Measurements from ENCODE around the gene KCNIP1. TPM values are rescaled to one million over a fixed set of nuclear protein-coding genes. Genes with fewer than 3 reads are reported as not detected.

The KCNIP1 gene
- total and polyA plus RNA-seq, 2 of the 8 experiments (the other 6 are each of a cell fraction or from before 2014, with no cell fraction given) = 0.52 to 0.83 TPM

GRCh38 chr5:170631466-170632195 is 127.8 kb downstream of the KCNIP1 start:
- Histone ChIP-seq H3K23ac (ENCODE audit: insufficient read length) (no peak overlapping the region), H4K8ac (ENCODE audit: extremely low read depth, insufficient read depth, low read length) (no peak overlapping the region), H2BK20ac (ENCODE audit: low read length) (peak overlapping the region; percentile 80; the same call in 1 of the 2 replicates), H3K23me2 (ENCODE audit: low read depth, low read length) (peaks cover 8% of the 10 kb centered on the region; the same call in 1 of the 2 replicates), H4K5ac (ENCODE audit: insufficient read length, low read depth, low read length) (no peak overlapping the region), H2BK120ac (replicated peaks; ENCODE audit: low read depth, low read length) (no peak overlapping the region), H2AK5ac (ENCODE audit: low read depth, low read length) (0 out of 2 replicates have a peak overlapping the region, but pooled peaks have one; percentile 3), H2BK12ac (ENCODE audit: low read depth, low read length) (0 out of 2 replicates have a peak overlapping the region, but pooled peaks have one; percentile 6), H3K4me3 (ENCODE audit: extremely low read depth in 1 of 4, insufficient read depth in 2 of 4, low read depth in 3 of 4, low read length in 4 of 4) (no peak overlapping the region; a peak in 1 of 8 replicates), H3K9me3 (ENCODE audit: insufficient read depth in 2 of 2, low read depth in 1 of 2, low read length in 1 of 2) (no peaks in the 10 kb centered on the region), H3K79me1 (ENCODE audit: low read depth, low read length) (no peaks in the 10 kb centered on the region), H2AFZ (ENCODE audit: low read length) (peak overlapping the region; percentile 65; the same call in 1 of the 2 replicates), H3K4me2 (ENCODE audit: insufficient read depth in 1 of 2, low read depth in 2 of 2, low read length in 2 of 2) (peak overlapping the region; percentile 58 to 75; a peak in 2 of 4 replicates), H3K27ac (ENCODE audit: low read depth, low read length) (no peak overlapping the region), H4K20me1 (replicated peaks in 1 of 2; ENCODE audit: control insufficient read depth in 1 of 2, insufficient read depth in 2 of 2, low read length in 2 of 2) (no peaks in the 10 kb centered on the region), H3K4ac (replicated peaks; ENCODE audit: insufficient read length, low read depth, low read length) (no peak overlapping the region), H3K9ac (replicated peaks in 1 of 4; ENCODE audit: extremely low read depth in 1 of 4, low read depth in 3 of 4, low read length in 3 of 4) (no peak overlapping the region), H3K14ac (ENCODE audit: insufficient read length) (no peak overlapping the region), H3K56ac (replicated peaks; ENCODE audit: insufficient read length, low read depth, low read length) (no peak overlapping the region), H3K4me1 (replicated peaks in 1 of 4; ENCODE audit: control insufficient read depth in 3 of 4, insufficient read depth in 4 of 4, low read length in 3 of 4) (peaks cover 10 to 21% (median 18%) of the 10 kb centered on the region in 4 experiments), H3K18ac (ENCODE audit: extremely low read depth, low read length) (peak overlapping the region; percentile 90), H2BK5ac (ENCODE audit: low read depth, low read length) (0 out of 2 replicates have a peak overlapping the region, but pooled peaks have one; percentile 49), H3K36me3 (ENCODE audit: control insufficient read depth in 2 of 4, insufficient read depth in 4 of 4, low read length in 3 of 4) (no peaks in the 10 kb centered on the region), H3K27me3 (replicated peaks in 1 of 4; ENCODE audit: control insufficient read depth in 3 of 4, extremely low read depth in 1 of 4, insufficient read depth in 3 of 4, low read length in 3 of 4) (no peaks in the 10 kb centered on the region), H2BK15ac (ENCODE audit: low read length) (peak overlapping the region; percentile 92; the same call in 1 of the 2 replicates), H3K79me2 (ENCODE audit: control insufficient read depth in 1 of 2, insufficient read depth in 2 of 2, low read length in 2 of 2) (no peaks in the 10 kb centered on the region), H4K91ac (replicated peaks; ENCODE audit: insufficient read length, low read length) (peak overlapping the region; percentile 26)
- FAIRE-seq (no peak), DNase-seq (ENCODE audit: low read depth in 1 of 2, low spot score in 2 of 2) (no peak)
- POLR2A ChIA-PET (ENCODE audit: partially characterized antibody) = interaction anchor here (0.6 to 1.2 kb wide), 3 partner anchors 11 to 756 kb away, joined by 3 to 4 read pairs (median 4); partner anchors contain the start of gene NPM1
- WGBS, 2 experiments (ENCODE audit: extremely low coverage in 1 of 2, insufficient coverage in 1 of 2, insufficient read length in 1 of 2, insufficient replicate concordance in 2 of 2, low coverage in 1 of 2, low lambda C conversion rate in 2 of 2, missing lambda C conversion rate in 1 of 2) = 55% methylated on average over 16 of the region's 16 CpGs; no CpG with 5 or more reads in 1 of the 2 experiments
- CTCF ChIA-PET (ENCODE audit: partially characterized antibody) = interaction anchor here (0.5 to 30.3 kb wide), 47 partner anchors 8 to 783 kb away, joined by 3 to 982 read pairs (median 4); partner anchors contain the start of gene GABRP
- TF ChIP-seq SIRT6 (IDR thresholded peaks at IDR 0.05; ENCODE audit: low read length) (no peak), CEBPB (IDR thresholded peaks at IDR 0.05; ENCODE audit: low read depth, low read length) (no peak), POU5F1 (IDR thresholded peaks at IDR 0.05; ENCODE audit: low read depth, low read length) (no peak), ZNF274 (IDR thresholded peaks at IDR 0.05; ENCODE audit: borderline replicate concordance, extremely low read depth, low read length) (no peak), EGR1 (IDR thresholded peaks at IDR 0.05; ENCODE audit: borderline replicate concordance, low read depth, low read length) (no peak), EP300 (IDR thresholded peaks at IDR 0.05; ENCODE audit: borderline replicate concordance in 1 of 2, low read depth in 2 of 2, low read length in 2 of 2) (no peak)
- TF ChIP-seq, protein P1, sequence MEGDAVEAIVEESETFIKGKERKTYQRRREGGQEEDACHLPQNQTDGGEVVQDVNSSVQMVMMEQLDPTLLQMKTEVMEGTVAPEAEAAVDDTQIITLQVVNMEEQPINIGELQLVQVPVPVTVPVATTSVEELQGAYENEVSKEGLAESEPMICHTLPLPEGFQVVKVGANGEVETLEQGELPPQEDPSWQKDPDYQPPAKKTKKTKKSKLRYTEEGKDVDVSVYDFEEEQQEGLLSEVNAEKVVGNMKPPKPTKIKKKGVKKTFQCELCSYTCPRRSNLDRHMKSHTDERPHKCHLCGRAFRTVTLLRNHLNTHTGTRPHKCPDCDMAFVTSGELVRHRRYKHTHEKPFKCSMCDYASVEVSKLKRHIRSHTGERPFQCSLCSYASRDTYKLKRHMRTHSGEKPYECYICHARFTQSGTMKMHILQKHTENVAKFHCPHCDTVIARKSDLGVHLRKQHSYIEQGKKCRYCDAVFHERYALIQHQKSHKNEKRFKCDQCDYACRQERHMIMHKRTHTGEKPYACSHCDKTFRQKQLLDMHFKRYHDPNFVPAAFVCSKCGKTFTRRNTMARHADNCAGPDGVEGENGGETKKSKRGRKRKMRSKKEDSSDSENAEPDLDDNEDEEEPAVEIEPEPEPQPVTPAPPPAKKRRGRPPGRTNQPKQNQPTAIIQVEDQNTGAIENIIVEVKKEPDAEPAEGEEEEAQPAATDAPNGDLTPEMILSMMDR (IDR thresholded peaks at IDR 0.05; ENCODE audit: control extremely low read depth in 1 of 3, insufficient read depth in 1 of 3, low read depth in 1 of 3, low read length in 3 of 3) = peak in 2 of 3 experiments; percentile 48 to 64; a peak in 2 of 4 replicates
- TF ChIP-seq, protein P2, sequence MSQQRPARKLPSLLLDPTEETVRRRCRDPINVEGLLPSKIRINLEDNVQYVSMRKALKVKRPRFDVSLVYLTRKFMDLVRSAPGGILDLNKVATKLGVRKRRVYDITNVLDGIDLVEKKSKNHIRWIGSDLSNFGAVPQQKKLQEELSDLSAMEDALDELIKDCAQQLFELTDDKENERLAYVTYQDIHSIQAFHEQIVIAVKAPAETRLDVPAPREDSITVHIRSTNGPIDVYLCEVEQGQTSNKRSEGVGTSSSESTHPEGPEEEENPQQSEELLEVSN (IDR thresholded peaks at IDR 0.05) = 0 out of 2 replicates have a peak, but pooled peaks have one; percentile 6

Measured in H1 (cell line).